H1 (cell line): Measurements from ENCODE around the gene KLHL35. TPM values are rescaled to one million over a fixed set of nuclear protein-coding genes. Genes with fewer than 3 reads are reported as not detected.

ENCODE experiments used
- CTCF ChIA-PET: fragments of 300-600 bp; sonication (Branson Sonifier 250); formaldehyde crosslinking; loops from one replicate; lab custom pipeline; 2021; ENCODE audit not compliant: partially characterized antibody; lab: Charles Lee
- POLR2A ChIA-PET: fragments of 300-600 bp; sonication (Branson Sonifier 250); formaldehyde crosslinking; loops from one replicate; lab custom pipeline; 2021; ENCODE audit warnings: inconsistent platforms; ENCODE audit not compliant: partially characterized antibody; lab: Charles Lee
- DNase-seq, 2 experiments: peaks; one replicate each; pipeline versions ENCODE4 v3.0.0 to v3.0.0-alpha.2; 2010 to 2022; ENCODE audit warnings: low spot score in 2 of 2, low read depth in 1 of 2, mixed read lengths in 1 of 2
- FAIRE-seq: peaks from 2 replicates; lab custom pipeline; 2011; peaks lifted over from hg19 to GRCh38; lab: Jason Lieb, UNC
- H2AFZ ChIP-seq: 2 replicates; pipeline ENCODE4 v1.8.1; 2012; ENCODE audit warnings: low read length, inconsistent platforms
- H2AK5ac ChIP-seq: 2 replicates; pipeline ENCODE4 v1.6.1; 2013; ENCODE audit warnings: low read depth, low read length
- H2BK120ac ChIP-seq: replicated peaks from 2 replicates; pipeline ENCODE3; 2013; ENCODE audit warnings: low read depth, low read length, inconsistent platforms
- H2BK12ac ChIP-seq: 2 replicates; pipeline ENCODE4 v1.6.1; 2013; ENCODE audit warnings: low read depth, low read length
- H2BK15ac ChIP-seq: 2 replicates; pipeline ENCODE4 v1.6.1; 2013; ENCODE audit warnings: low read length
- H2BK20ac ChIP-seq: 2 replicates; pipeline ENCODE4 v1.6.1; 2013; ENCODE audit warnings: low read length
- H2BK5ac ChIP-seq: 2 replicates; pipeline ENCODE4 v1.6.1; 2013; ENCODE audit warnings: low read depth, low read length
- H3K14ac ChIP-seq: 2 replicates; pipeline ENCODE4 v1.6.1; 2013; ENCODE audit warnings: inconsistent platforms; ENCODE audit not compliant: insufficient read length
- H3K18ac ChIP-seq: 2 replicates; pipeline ENCODE4 v1.6.1; 2013; ENCODE audit warnings: low read length; ENCODE audit errors: extremely low read depth
- H3K23ac ChIP-seq: 2 replicates; pipeline ENCODE4 v1.6.1; 2013; ENCODE audit warnings: inconsistent platforms; ENCODE audit not compliant: insufficient read length
- H3K23me2 ChIP-seq: 2 replicates; pipeline ENCODE4 v1.6.1; 2013; ENCODE audit warnings: low read depth, low read length
- H3K27ac ChIP-seq: 2 replicates; pipeline ENCODE4 v1.6.1; 2011; ENCODE audit warnings: low read depth, low read length, inconsistent platforms
- H3K27me3 ChIP-seq, 4 experiments: replicated peaks in 1 of 4; 1 replicate in 1 of 4; 2 replicates in 3 of 4; pipeline versions ENCODE4 v1.6.1 to v1.8.1; 2011 to 2013; ENCODE audit warnings: low read length in 3 of 4, mild to moderate bottlenecking in 3 of 4, inconsistent platforms in 2 of 4, mixed read lengths in 2 of 4, moderate library complexity in 1 of 4; ENCODE audit not compliant: control insufficient read depth in 3 of 4, insufficient read depth in 3 of 4; ENCODE audit errors: extremely low read depth in 1 of 4
- H3K36me3 ChIP-seq, 4 experiments: 2 replicates each; pipeline versions ENCODE4 v1.6.1 to v1.8.1; 2011 to 2013; ENCODE audit warnings: mild to moderate bottlenecking in 4 of 4, low read length in 3 of 4, moderate library complexity in 2 of 4, control low read depth in 1 of 4, inconsistent platforms in 1 of 4; ENCODE audit not compliant: insufficient read depth in 4 of 4, control insufficient read depth in 2 of 4
- H3K4ac ChIP-seq: replicated peaks from 2 replicates; pipeline ENCODE3; 2013; ENCODE audit warnings: low read length, low read depth, mixed read lengths, inconsistent platforms; ENCODE audit not compliant: insufficient read length
- H3K4me1 ChIP-seq, 4 experiments: replicated peaks in 1 of 4; 1 replicate in 1 of 4; 2 replicates in 3 of 4; pipeline versions ENCODE4 v1.6.1 to v1.8.1; 2011 to 2013; ENCODE audit warnings: low read length in 3 of 4, inconsistent platforms in 2 of 4, mixed read lengths in 1 of 4; ENCODE audit not compliant: insufficient read depth in 4 of 4, control insufficient read depth in 3 of 4
- H3K4me2 ChIP-seq, 2 experiments: 2 replicates each; pipeline versions ENCODE4 v1.6.1 to v1.8.1; 2011 to 2013; ENCODE audit warnings: low read depth in 2 of 2, low read length in 2 of 2, control low read depth in 1 of 2, inconsistent platforms in 1 of 2, mild to moderate bottlenecking in 1 of 2; ENCODE audit not compliant: insufficient read depth in 1 of 2
- H3K4me3 ChIP-seq, 4 experiments: fragments of 200-600, 300-600 bp in 1 of 4; sonication (generic), shearing (Covaris generic), sonication (Bioruptor Twin) in 1 of 4; 2 replicates each; pipeline versions ENCODE4 v1.5.1 to v1.8.1; 2011 to 2016; ENCODE audit warnings: low read length in 4 of 4, low read depth in 3 of 4, control low read depth in 2 of 4, inconsistent platforms in 2 of 4, mild to moderate bottlenecking in 2 of 4, mixed read lengths in 1 of 4, moderate library complexity in 1 of 4; ENCODE audit not compliant: insufficient read depth in 2 of 4; ENCODE audit errors: extremely low read depth in 1 of 4
- H3K56ac ChIP-seq: replicated peaks from 2 replicates; pipeline ENCODE3; 2013; ENCODE audit warnings: low read depth, mild to moderate bottlenecking, mixed read lengths, low read length, inconsistent platforms; ENCODE audit not compliant: insufficient read length
- H3K79me1 ChIP-seq: 2 replicates; pipeline ENCODE4 v1.6.1; 2013; ENCODE audit warnings: low read depth, low read length, control low read depth
- H3K79me2 ChIP-seq, 2 experiments: 2 replicates each; pipeline versions ENCODE4 v1.6.1 to v1.8.1; 2012 to 2013; ENCODE audit warnings: low read length in 2 of 2, mild to moderate bottlenecking in 2 of 2, inconsistent platforms in 1 of 2; ENCODE audit not compliant: insufficient read depth in 2 of 2, control insufficient read depth in 1 of 2
- H3K9ac ChIP-seq, 4 experiments: replicated peaks in 1 of 4; 1 replicate in 1 of 4; 2 replicates in 3 of 4; pipeline versions ENCODE4 v1.6.1 to v1.8.1; 2011 to 2013; ENCODE audit warnings: low read depth in 3 of 4, low read length in 3 of 4, control low read depth in 2 of 4, mild to moderate bottlenecking in 2 of 4, moderate library complexity in 2 of 4, inconsistent platforms in 1 of 4; ENCODE audit errors: extremely low read depth in 1 of 4
- H3K9me3 ChIP-seq, 2 experiments: 2 replicates each; pipeline versions ENCODE4 v1.6.1 to v1.8.1; 2012 to 2013; ENCODE audit warnings: mild to moderate bottlenecking in 2 of 2, moderate library complexity in 2 of 2, control low read depth in 1 of 2, inconsistent platforms in 1 of 2, low read depth in 1 of 2, low read length in 1 of 2, mixed read lengths in 1 of 2; ENCODE audit not compliant: insufficient read depth in 2 of 2
- H4K20me1 ChIP-seq, 2 experiments: replicated peaks in 1 of 2; 2 replicates each; pipeline versions ENCODE3 to v1.8.1; 2011 to 2013; ENCODE audit warnings: inconsistent platforms in 2 of 2, low read length in 2 of 2, mild to moderate bottlenecking in 1 of 2; ENCODE audit not compliant: insufficient read depth in 2 of 2, control insufficient read depth in 1 of 2
- H4K5ac ChIP-seq: 2 replicates; pipeline ENCODE4 v1.6.1; 2013; ENCODE audit warnings: low read length, low read depth, mixed read lengths, inconsistent platforms; ENCODE audit not compliant: insufficient read length
- H4K8ac ChIP-seq: 2 replicates; pipeline ENCODE4 v1.8.0; 2013; ENCODE audit warnings: mild to moderate bottlenecking, moderate library complexity, low read length, inconsistent platforms; ENCODE audit not compliant: insufficient read depth; ENCODE audit errors: extremely low read depth
- H4K91ac ChIP-seq: replicated peaks from 2 replicates; pipeline ENCODE3; 2013; ENCODE audit warnings: low read length, mixed read lengths, inconsistent platforms; ENCODE audit not compliant: insufficient read length
- FOSL1 ChIP-seq: IDR thresholded peaks from 2 replicates; pipeline ENCODE4 v1.6.1; 2011; ENCODE audit warnings: mild to moderate bottlenecking, low read depth, low read length, moderate library complexity; ENCODE audit not compliant: insufficient read depth
- GABPA ChIP-seq: IDR thresholded peaks from 2 replicates; pipeline ENCODE4 v1.6.1; 2011; ENCODE audit warnings: mild to moderate bottlenecking, low read length, moderate library complexity, borderline replicate concordance; ENCODE audit not compliant: insufficient read depth
- SAP30 ChIP-seq: fragments of 300-600 bp; sonication (generic); IDR thresholded peaks from 2 replicates; pipeline ENCODE4 v1.7.1; 2012; ENCODE audit warnings: low read length, moderate library complexity, mild to moderate bottlenecking, inconsistent platforms; ENCODE audit not compliant: insufficient read depth, insufficient replicate concordance
- TBP ChIP-seq: IDR thresholded peaks from 2 replicates; pipeline ENCODE4 v1.6.1; 2011; ENCODE audit warnings: low read depth, low read length, improper control_type of control experiment
- WGBS, 2 experiments: shearing (Covaris generic) in 1 of 2; methylation state at CpG; one replicate each; pipeline versions ENCODE4 v1.1.6 to v1.1.7; 2013 to 2015; ENCODE audit warnings: low lambda C conversion rate in 2 of 2, mixed read lengths in 2 of 2, inconsistent platforms in 1 of 2, low coverage in 1 of 2, missing lambda C conversion rate in 1 of 2; ENCODE audit not compliant: insufficient replicate concordance in 2 of 2, insufficient coverage in 1 of 2, insufficient read length in 1 of 2; ENCODE audit errors: extremely low coverage in 1 of 2, missing lambda C conversion rate in 1 of 2; 5-methylcytosine and 5-hydroxymethylcytosine counted together
- polyA plus RNA-seq, 7 experiments: library from polyadenylated mRNA; depleted of rRNA in 3 of 7; stranded (reverse) in 5 of 7; unstranded in 2 of 7; fragments of >200 nt in 5 of 7; fragments of 200-250 nt in 2 of 7; gene quantifications; 1 replicate in 5 of 7; 2 replicates in 1 of 7; 4 replicates in 1 of 7; pipeline versions ENCODE4 v1.2.1 to v1.2.3, GENCODE V29; 2011 to 2013; ENCODE audit warnings: missing spikeins in 2 of 7, mixed read lengths in 2 of 7
- total RNA-seq: library from RNA; stranded (reverse); fragmentation: NEBNext Ultra II Directional; extraction: Animal tissue kit (Norgen Biotek cat#: 25700); gene quantifications from 2 replicates; pipeline ENCODE4 v1.2.1, GENCODE V29; 2021

KLHL35 gene
- total and polyA plus RNA-seq, 2 of the 8 experiments (the other 6 are each of a cell fraction or from before 2014, with no cell fraction given), result 0.35 to 0.41 TPM

DNA sequence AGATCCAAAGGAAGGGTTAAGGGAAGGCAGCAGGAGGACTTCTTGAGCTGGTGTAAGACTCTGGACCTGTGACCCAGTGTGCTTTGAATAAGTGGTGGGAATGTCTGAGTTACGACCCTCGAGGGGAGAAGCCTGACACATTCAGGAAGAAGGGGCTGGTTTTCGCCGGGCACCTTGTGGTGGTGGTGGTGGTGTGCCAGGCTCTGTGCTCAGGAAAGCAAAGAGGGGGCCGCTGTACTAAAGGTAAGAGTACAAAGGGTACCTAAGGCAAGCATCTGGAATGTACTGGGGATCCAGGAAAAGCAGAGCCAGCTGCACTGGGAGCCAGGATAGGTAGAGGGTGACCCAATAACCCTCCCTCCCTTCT is 6.3 kb downstream of the KLHL35 start:
- no peak for TF ChIP-seq TBP
- no peak for TF ChIP-seq SAP30
- no peak for TF ChIP-seq FOSL1
- no peak for TF ChIP-seq GABPA
- TF ChIP-seq, all 59 proteins: peak for 0
- DNase-seq (no peak), FAIRE-seq (no peak)
- H3K14ac ChIP-seq, result no peak overlapping the region
- no peak overlapping the region for H2BK120ac ChIP-seq
- H2BK15ac ChIP-seq, result 0 out of 2 replicates have a peak overlapping the region, but pooled peaks have one; percentile 18
- H2BK12ac ChIP-seq, result no peak overlapping the region
- no peak overlapping the region for H3K23ac ChIP-seq
- peaks cover 39 to 50% (median 44%) of the 10 kb centered on the region in 4 experiments for H3K27me3 ChIP-seq
- no peak overlapping the region for H2BK20ac ChIP-seq
- no peak overlapping the region for H2AFZ ChIP-seq
- H3K79me1 ChIP-seq, result no peaks in the 10 kb centered on the region
- ChIA-PET POLR2A (interaction anchor here (0.8 to 27.9 kb wide), 4 partner anchors 12 to 146 kb away, joined by 3 to 570 read pairs (median 6); partner anchors contain the start of gene RPS3), CTCF (interaction anchor here (0.6 to 18.5 kb wide), 14 partner anchors 10 to 147 kb away, joined by 3 to 201 read pairs (median 16); partner anchors contain the start of gene RPS3)
- H3K36me3 ChIP-seq, result peaks cover 0 to 17% (median 3%) of the 10 kb centered on the region in 4 experiments; a peak in 4 of 8 replicates
- H4K8ac ChIP-seq, result no peak overlapping the region
- H2AK5ac ChIP-seq, result no peak overlapping the region; the same call in 1 of the 2 replicates
- peaks cover 0 to 10% (median 7%) of the 10 kb centered on the region in 4 experiments; a peak in 4 of 7 replicates for H3K4me1 ChIP-seq
- H4K5ac ChIP-seq, result no peak overlapping the region
- no peak overlapping the region for H2BK5ac ChIP-seq
- 85% methylated on average over 2 of the region's 5 CpGs; no CpG with 5 or more reads in 1 of the 2 experiments for WGBS, 2 experiments
- no peak overlapping the region for H3K4me3 ChIP-seq
- peaks cover 0 to 2% of the 10 kb centered on the region in 2 experiments for H4K20me1 ChIP-seq
- H3K4me2 ChIP-seq, result no peak overlapping the region
- H3K4ac ChIP-seq, result no peak overlapping the region
- no peaks in the 10 kb centered on the region for H3K79me2 ChIP-seq
- no peak overlapping the region for H3K9ac ChIP-seq
- H3K56ac ChIP-seq, result no peak overlapping the region
- H4K91ac ChIP-seq, result no peak overlapping the region
- no peak overlapping the region for H3K27ac ChIP-seq
- no peak overlapping the region for H3K18ac ChIP-seq
- H3K9me3 ChIP-seq, result peaks cover 9 to 19% of the 10 kb centered on the region in 2 experiments; a peak in 3 of 4 replicates
- H3K23me2 ChIP-seq, result peaks cover 2% of the 10 kb centered on the region; the same call in 1 of the 2 replicates
